DOHH2 (cell line): Measurements from ENCODE around the gene DHRS4.

Experiments
- H3F3A ChIP-seq: fragments of 200-600 bp; sonication (generic), shearing (Covaris generic); 2 replicates; pipeline ENCODE4 v1.6.0; 2016; ENCODE audit warnings: antibody characterized with exemption, mild to moderate bottlenecking; ENCODE audit not compliant: control insufficient read depth, insufficient read depth
- H3K27ac ChIP-seq: fragments of 200-600 bp; sonication (generic); 2 replicates; pipeline ENCODE4 v1.5.1; 2014; ENCODE audit warnings: low read depth, mild to moderate bottlenecking, low read length, moderate library complexity
- H3K27me3 ChIP-seq: fragments of 200-600 bp; sonication (generic); 2 replicates; pipeline ENCODE4 v1.6.1; 2014; ENCODE audit warnings: mild to moderate bottlenecking, low read length, mixed read lengths; ENCODE audit not compliant: control insufficient read depth
- H3K36me3 ChIP-seq: fragments of 200-600 bp; sonication (generic); 2 replicates; pipeline ENCODE4 v1.6.1; 2014; ENCODE audit warnings: mild to moderate bottlenecking, low read length, moderate library complexity, mixed read lengths; ENCODE audit not compliant: control insufficient read depth
- H3K4me1 ChIP-seq: fragments of 200-600 bp; sonication (generic); 2 replicates; pipeline ENCODE4 v1.6.1; 2014; ENCODE audit warnings: mild to moderate bottlenecking, low read length, mixed read lengths; ENCODE audit not compliant: control insufficient read depth
- H3K4me2 ChIP-seq: fragments of 200-600 bp; sonication (generic); 2 replicates; pipeline ENCODE4 v1.6.0; 2014; ENCODE audit warnings: mild to moderate bottlenecking, low read length, moderate library complexity
- H3K4me3 ChIP-seq: fragments of 200-600 bp; sonication (generic); 2 replicates; pipeline ENCODE4 v1.5.1; 2014; ENCODE audit warnings: mild to moderate bottlenecking, low read length, mixed read lengths
- H3K79me2 ChIP-seq: fragments of 200-600 bp; sonication (generic); 2 replicates; pipeline ENCODE4 v1.6.1; 2014; ENCODE audit warnings: mild to moderate bottlenecking, low read length, mixed read lengths; ENCODE audit not compliant: control insufficient read depth
- H3K9me2 ChIP-seq: fragments of 200-600 bp; sonication (generic); replicated peaks from 2 replicates; pipeline ENCODE4 v1.6.1; 2014; ENCODE audit warnings: mild to moderate bottlenecking, low read length, mixed read lengths; ENCODE audit not compliant: control insufficient read depth
- H3K9me3 ChIP-seq: fragments of 200-600 bp; sonication (generic); 2 replicates; pipeline ENCODE4 v1.6.1; 2014; ENCODE audit warnings: antibody characterized with exemption, low read length, mixed read lengths; ENCODE audit not compliant: control insufficient read depth, insufficient read depth
- H4K20me1 ChIP-seq: fragments of 200-600 bp; sonication (generic); 2 replicates; pipeline ENCODE4 v1.6.0; 2014; ENCODE audit warnings: low read depth, mild to moderate bottlenecking, antibody characterized with exemption, low read length, moderate library complexity; ENCODE audit not compliant: control insufficient read depth, insufficient read depth
- CTCF ChIP-seq: fragments of 200-600 bp; sonication (generic); IDR thresholded peaks from one replicate; pipeline ENCODE4 v1.5.1; 2014; ENCODE audit warnings: antibody characterized with exemption, mild to moderate bottlenecking, low read depth, low read length; ENCODE audit not compliant: poor library complexity, severe bottlenecking
- EZH2phosphoT487 ChIP-seq: fragments of 200-600 bp; sonication (generic); IDR thresholded peaks from 2 replicates; pipeline ENCODE4 v1.6.1; 2017; ENCODE audit warnings: borderline replicate concordance, mild to moderate bottlenecking, antibody characterized with exemption, low read length, moderate library complexity, mixed read lengths

DHRS4 gene

DNA sequence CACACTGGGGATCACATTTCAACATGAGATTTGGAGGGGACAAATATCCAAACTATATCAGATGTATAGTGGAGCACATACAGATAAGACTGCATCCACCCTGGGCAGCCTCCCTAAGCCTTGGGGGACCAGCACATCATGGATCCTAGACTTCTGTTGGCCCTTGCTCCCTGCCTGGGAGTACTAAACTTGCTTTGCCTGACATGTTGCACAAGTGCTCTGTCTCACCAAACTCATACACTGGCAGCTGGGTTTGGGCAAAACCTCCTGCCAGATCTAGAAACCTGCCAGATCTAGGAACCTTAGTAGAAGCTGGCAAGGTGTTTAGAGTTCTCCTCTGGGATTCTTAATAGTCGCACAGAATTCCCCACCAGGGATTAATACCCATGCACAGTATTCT is 18.4 kb upstream of the DHRS4 start:
- Histone ChIP-seq H3K4me3 (no peak overlapping the region), H3K27me3 (no peaks in the 10 kb centered on the region)
- TF ChIP-seq EZH2phosphoT487, result no peak
- TF ChIP-seq CTCF, result no peak

DNA sequence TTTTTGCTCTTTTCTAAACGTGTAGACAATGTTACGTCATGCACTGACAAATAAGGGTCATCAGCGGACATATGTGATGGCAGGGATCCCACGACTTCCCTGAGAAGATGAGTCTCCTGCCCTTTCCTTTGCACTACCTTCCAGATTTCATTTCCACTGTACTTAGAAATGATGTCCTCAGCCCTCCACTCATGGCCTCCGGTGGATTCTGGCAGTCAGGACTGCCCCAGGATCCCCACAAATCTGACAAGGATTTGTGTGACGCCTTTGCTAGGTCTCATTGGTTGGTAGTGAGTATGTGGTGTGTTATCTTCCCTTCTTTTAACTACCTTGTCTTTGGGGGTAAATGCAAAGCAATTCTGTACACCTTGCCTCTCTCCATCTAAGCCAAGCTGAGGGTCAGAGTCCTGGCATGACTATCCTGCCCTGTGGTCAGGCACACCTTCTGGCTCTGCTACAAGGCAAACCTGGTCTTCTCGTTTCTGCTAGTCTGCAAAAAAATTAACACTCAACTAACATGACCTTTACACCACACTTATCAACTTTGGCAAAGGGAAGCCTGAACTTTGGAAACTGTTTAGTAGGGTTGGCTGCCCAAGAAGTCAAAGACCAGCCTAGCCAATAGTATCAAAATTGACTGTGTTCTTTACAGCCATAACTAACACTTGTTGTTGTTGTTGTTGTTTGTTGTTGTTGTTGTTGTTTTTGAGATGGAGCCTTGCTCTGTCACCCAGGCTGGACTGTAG is 17.3 kb upstream of the DHRS4 start:
- Histone ChIP-seq H3K9me2 (no peaks in the 10 kb centered on the region), H3K4me1 (no peaks in the 10 kb centered on the region), H3K79me2 (no peaks in the 10 kb centered on the region), H3K27me3 (no peaks in the 10 kb centered on the region), H3K4me2 (no peak overlapping the region), H3F3A (no peaks in the 10 kb centered on the region), H3K36me3 (no peaks in the 10 kb centered on the region), H3K9me3 (no peaks in the 10 kb centered on the region), H3K4me3 (no peak overlapping the region), H3K27ac (no peak overlapping the region), H4K20me1 (no peaks in the 10 kb centered on the region)
- TF ChIP-seq EZH2phosphoT487 (no peak), CTCF (no peak)

More for the DNA sequence above, 18.4 kb upstream of the DHRS4 start:
- no peaks in the 10 kb centered on the region for H3K4me1 ChIP-seq
- H3F3A ChIP-seq, result no peaks in the 10 kb centered on the region
- H4K20me1 ChIP-seq, result no peaks in the 10 kb centered on the region
- H3K9me3 ChIP-seq, result no peaks in the 10 kb centered on the region
- H3K79me2 ChIP-seq, result no peaks in the 10 kb centered on the region
- H3K4me2 ChIP-seq, result no peak overlapping the region
- H3K27ac ChIP-seq, result no peak overlapping the region
- no peaks in the 10 kb centered on the region for H3K9me2 ChIP-seq
- H3K36me3 ChIP-seq, result no peaks in the 10 kb centered on the region

DNA sequence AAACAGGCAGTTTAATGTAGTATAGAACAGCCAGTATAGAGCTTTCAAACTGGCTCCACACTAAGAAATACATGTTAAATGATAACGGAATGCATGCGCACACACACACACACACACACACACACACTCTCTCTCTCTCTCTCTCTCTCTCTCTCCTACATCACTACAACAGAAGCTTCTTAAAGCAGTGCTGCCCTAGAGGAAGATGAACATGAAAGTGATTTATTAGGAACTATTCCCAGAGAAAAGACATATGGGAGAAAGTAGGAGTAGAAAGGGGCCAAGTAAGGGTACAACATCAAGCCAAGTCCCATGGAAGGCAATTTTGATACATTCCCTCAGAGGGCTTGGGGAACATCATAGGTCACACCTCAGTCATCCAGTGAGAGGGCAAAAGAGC is 16.4 kb upstream of the DHRS4 start:
- no peak for TF ChIP-seq CTCF
- TF ChIP-seq EZH2phosphoT487, result no peak
- Histone ChIP-seq H4K20me1 (no peaks in the 10 kb centered on the region), H3K9me3 (no peaks in the 10 kb centered on the region), H3K27me3 (no peaks in the 10 kb centered on the region), H3K79me2 (no peaks in the 10 kb centered on the region), H3K4me3 (no peak overlapping the region), H3K4me1 (no peaks in the 10 kb centered on the region), H3K36me3 (no peaks in the 10 kb centered on the region), H3K4me2 (no peak overlapping the region), H3F3A (no peaks in the 10 kb centered on the region), H3K27ac (no peak overlapping the region), H3K9me2 (no peaks in the 10 kb centered on the region)

GRCh38 chr14:23938823-23939222 is 14.7 kb upstream of the DHRS4 start:
- H3K4me1 ChIP-seq, result no peaks in the 10 kb centered on the region
- H3K9me3 ChIP-seq, result no peaks in the 10 kb centered on the region
- no peak overlapping the region for H3K4me3 ChIP-seq
- no peaks in the 10 kb centered on the region for H3K36me3 ChIP-seq
- H3K27me3 ChIP-seq, result no peaks in the 10 kb centered on the region
- no peaks in the 10 kb centered on the region for H3K9me2 ChIP-seq
- no peaks in the 10 kb centered on the region for H3F3A ChIP-seq
- peaks cover 4% of the 10 kb centered on the region for H3K79me2 ChIP-seq
- no peak overlapping the region for H3K27ac ChIP-seq
- no peak for TF ChIP-seq EZH2phosphoT487
- no peak for TF ChIP-seq CTCF
- H4K20me1 ChIP-seq, result no peaks in the 10 kb centered on the region
- no peak overlapping the region for H3K4me2 ChIP-seq
